B cell (primary cell): ENCODE data around the gene LRP2BP. TPM values are rescaled to one million over a fixed set of nuclear protein-coding genes. Genes with fewer than 3 reads are reported as not detected.

ENCODE experiments used
- ATAC-seq: fragments of 200-7000 bp; cut with Tn5 transposase; one replicate; pipeline ENCODE4 v1.10.0; 2021; ENCODE audit warnings: low read depth, mild to moderate bottlenecking, moderate number of reproducible peaks, moderate library complexity
- CTCF ChIA-PET: fragments of 350-600 bp; sonication (Branson Sonifier 250); formaldehyde crosslinking; loops from one replicate; lab custom pipeline; 2021; ENCODE audit warnings: antibody characterized with exemption, inconsistent platforms; lab: Charles Lee
- POLR2A ChIA-PET: fragments of 350-600 bp; sonication (Branson Sonifier 250); formaldehyde crosslinking; loops from one replicate; lab custom pipeline; 2021; ENCODE audit warnings: antibody characterized with exemption; lab: Charles Lee
- DNase-seq: peaks from one replicate; pipeline ENCODE4 v3.0.0; 2013
- H2AFZ ChIP-seq: 2 replicates; pipeline ENCODE4 v1.6.1; 2012; ENCODE audit warnings: mild to moderate bottlenecking, low read depth, low read length; ENCODE audit not compliant: insufficient read depth, poor library complexity, severe bottlenecking
- H3K27ac ChIP-seq, 2 donors: 1 replicate in 1 of 2; 2 replicates in 1 of 2; pipeline ENCODE4 v1.5.1; 2012 to 2013; ENCODE audit warnings: low read length in 2 of 2, mild to moderate bottlenecking in 2 of 2, moderate library complexity in 1 of 2
- H3K27me3 ChIP-seq, 4 experiments: fragments of 200-600 bp in 1 of 4; sonication (generic) in 1 of 4; replicated peaks in 1 of 4; 1 replicate in 2 of 4; 2 replicates in 2 of 4; pipeline versions ENCODE4 v1.6.1 to v1.7.0; 2013 to 2016; ENCODE audit warnings: low read length in 3 of 4, mild to moderate bottlenecking in 2 of 4, mixed read lengths in 1 of 4, moderate library complexity in 1 of 4; ENCODE audit not compliant: insufficient read depth in 4 of 4, control insufficient read depth in 3 of 4; ENCODE audit errors: control extremely low read depth in 1 of 4
- H3K36me3 ChIP-seq, 2 experiments: replicated peaks in 1 of 2; 1 replicate in 1 of 2; 2 replicates in 1 of 2; pipeline versions ENCODE4 v1.6.1 to v1.7.1; 2013; ENCODE audit warnings: low read length in 1 of 2; ENCODE audit not compliant: insufficient read depth in 2 of 2, control insufficient read depth in 1 of 2; ENCODE audit errors: control extremely low read depth in 1 of 2, extremely low read depth in 1 of 2
- H3K4me1 ChIP-seq, 2 donors: fragments of 200-600 bp in 1 of 2; sonication (generic) in 1 of 2; 1 replicate in 1 of 2; 2 replicates in 1 of 2; pipeline versions ENCODE4 v1.5.1 to v1.6.1; 2013 to 2017; ENCODE audit warnings: low read length in 2 of 2; ENCODE audit not compliant: control insufficient read depth in 2 of 2, insufficient read depth in 2 of 2
- H3K4me2 ChIP-seq: replicated peaks from 2 replicates; pipeline ENCODE3; 2012; ENCODE audit warnings: mild to moderate bottlenecking, low read depth, low read length; ENCODE audit not compliant: poor library complexity, severe bottlenecking
- H3K4me3 ChIP-seq, 5 experiments: fragments of 200-600 bp in 1 of 5; sonication (generic) in 1 of 5; 1 replicate in 3 of 5; 2 replicates in 2 of 5; pipeline versions ENCODE4 v1.5.1 to v1.7.0; 2011 to 2016; ENCODE audit warnings: low read length in 4 of 5, mild to moderate bottlenecking in 4 of 5, low read depth in 2 of 5, control low read depth in 1 of 5, moderate library complexity in 1 of 5; ENCODE audit not compliant: insufficient read depth in 1 of 5; ENCODE audit errors: control extremely low read depth in 1 of 5, extremely low read depth in 1 of 5
- H3K79me2 ChIP-seq: fragments of 200-600 bp; sonication (generic); one replicate; pipeline ENCODE4 v1.6.0; 2016; ENCODE audit warnings: low read length; ENCODE audit not compliant: control insufficient read depth, insufficient read depth
- H3K9ac ChIP-seq: fragments of 200-600 bp; sonication (generic); 2 replicates; pipeline ENCODE4 v1.6.1; 2017; ENCODE audit warnings: mild to moderate bottlenecking, low read length, moderate library complexity
- H3K9me3 ChIP-seq, 3 donors: one replicate each; pipeline versions ENCODE4 v1.6.1 to v1.7.1; 2013; ENCODE audit warnings: low read length in 2 of 3; ENCODE audit not compliant: control insufficient read depth in 2 of 3, insufficient read depth in 1 of 3; ENCODE audit errors: control extremely low read depth in 1 of 3
- H4K20me1 ChIP-seq: 2 replicates; pipeline ENCODE4 v1.6.0; 2012; ENCODE audit warnings: mild to moderate bottlenecking, low read length; ENCODE audit not compliant: insufficient read depth, control insufficient read depth, poor library complexity, severe bottlenecking
- H3K27ac Mint-ChIP-seq: one replicate; pipeline ENCODE4 v1.8.0; 2021; ENCODE audit warnings: mixed read lengths
- H3K27me3 Mint-ChIP-seq: one replicate; pipeline ENCODE4 v1.8.0; 2021; ENCODE audit warnings: mixed read lengths
- H3K4me1 Mint-ChIP-seq: one replicate; pipeline ENCODE4 v1.8.0; 2021; ENCODE audit warnings: mixed read lengths
- H3K4me3 Mint-ChIP-seq: one replicate; pipeline ENCODE4 v1.8.0; 2021; ENCODE audit warnings: mixed read lengths
- H3K9me3 Mint-ChIP-seq: one replicate; pipeline ENCODE4 v1.8.0; 2022; ENCODE audit warnings: mixed read lengths; ENCODE audit not compliant: insufficient read depth
- CTCF ChIP-seq: fragments of 200-600 bp; IDR thresholded peaks from one replicate; pipeline ENCODE4 v1.8.0; 2022; ENCODE audit warnings: antibody characterized with exemption, mild to moderate bottlenecking
- EZH2 ChIP-seq: IDR thresholded peaks from 2 replicates; pipeline ENCODE4 v1.6.1; 2012; ENCODE audit warnings: borderline replicate concordance, low read depth, mild to moderate bottlenecking, moderate library complexity, low read length; ENCODE audit not compliant: insufficient read depth, poor library complexity, severe bottlenecking
- WGBS: methylation state at CpG from one replicate; pipeline ENCODE4 v1.1.5; 2013; ENCODE audit warnings: missing lambda C conversion rate; ENCODE audit not compliant: insufficient coverage; 5-methylcytosine and 5-hydroxymethylcytosine counted together
- intact Hi-C: fragments of 100-400 bp; cut with micrococcal nuclease; formaldehyde crosslinking; loops from one replicate; pipeline ENCODE4 v1.10.0; 2022
- polyA plus RNA-seq: library from polyadenylated mRNA; depleted of rRNA; stranded (reverse); fragments of >200 nt; gene quantifications from 2 replicates; pipeline ENCODE4 v1.2.3, GENCODE V29; 2012
- total RNA-seq, 2 donors: library from RNA; stranded (reverse); fragments of 120-200 nt in 1 of 2; gene quantifications; 1 replicate in 1 of 2; 2 replicates in 1 of 2; pipeline versions ENCODE4 v1.2.3 to v1.2.4, GENCODE V29; 2013 to 2022

Gene LRP2BP
- total and polyA plus RNA-seq, 2 donors (not counting 1 experiment from before 2014, with no cell fraction given), result 0.15 to 1.6 TPM

- Histone ChIP-seq H3K9ac (no peak overlapping the region), H3K4me1 (no peaks in the 10 kb centered on the region), H3K9me3 (no peaks in the 10 kb centered on the region), H2AFZ (no peak overlapping the region), H4K20me1 (no peaks in the 10 kb centered on the region), H3K27ac (no peak overlapping the region), H3K36me3 (peaks cover 4 to 16% of the 10 kb centered on the region in 2 experiments), H3K27me3 (no peaks in the 10 kb centered on the region), H3K4me3 (no peak overlapping the region), H3K4me2 (no peak overlapping the region), H3K79me2 (no peaks in the 10 kb centered on the region)
- Mint-ChIP-seq H3K27me3 (no peaks in the 10 kb centered on the region), H3K4me1 (no peaks in the 10 kb centered on the region), H3K4me3 (no peak overlapping the region), H3K27ac (no peak overlapping the region), H3K9me3 (no peaks in the 10 kb centered on the region)
- no peak for TF ChIP-seq CTCF
- TF ChIP-seq EZH2, result no peak
- no peak for DNase-seq
- no peak for ATAC-seq
- WGBS, result 100% methylated on average over 1 of the region's 3 CpGs
- POLR2A ChIA-PET, result no interaction called here
- CTCF ChIA-PET, result interaction anchor here (1.1 kb wide), 1 partner anchor 228 kb away, joined by 3 read pairs; no protein-coding TSS in a partner anchor
- intact Hi-C loops, result no loop called here
Measured at GRCh38 chr4:185369731-185370130, 26.0 kb downstream of the LRP2BP start.

- Histone ChIP-seq H3K9me3 (no peaks in the 10 kb centered on the region), H3K27ac (no peak overlapping the region), H3K9ac (no peak overlapping the region), H3K27me3 (no peaks in the 10 kb centered on the region), H3K4me3 (no peak overlapping the region), H2AFZ (no peak overlapping the region), H3K36me3 (peaks cover 5 to 15% of the 10 kb centered on the region in 2 experiments), H3K4me2 (no peak overlapping the region), H3K4me1 (no peaks in the 10 kb centered on the region), H3K79me2 (no peaks in the 10 kb centered on the region), H4K20me1 (no peaks in the 10 kb centered on the region)
- H3K9me3 Mint-ChIP-seq, result no peaks in the 10 kb centered on the region
- H3K4me3 Mint-ChIP-seq, result no peak overlapping the region
- 95% methylated on average over 2 of the region's 5 CpGs for WGBS
- no peaks in the 10 kb centered on the region for H3K27me3 Mint-ChIP-seq
- no peak overlapping the region for H3K27ac Mint-ChIP-seq
- intact Hi-C loops, result no loop called here
- DNase-seq, result no peak
- CTCF ChIA-PET, result interaction anchor here (0.5 kb wide), 1 partner anchor 241 kb away, joined by 3 read pairs; no protein-coding TSS in a partner anchor
- no peak for ATAC-seq
- no peaks in the 10 kb centered on the region for H3K4me1 Mint-ChIP-seq
- POLR2A ChIA-PET, result no interaction called here
- no peak for TF ChIP-seq EZH2
- no peak for TF ChIP-seq CTCF
Measured at GRCh38 chr4:185364886-185365285, 30.8 kb downstream of the LRP2BP start.
